HG02678 (cell line): Measurements from ENCODE around the gene ARRDC1.
"Not testable (repeated sequence)": the region's sequence is repeated elsewhere in the genome, so short reads cannot be mapped to it uniquely, and the experiment has no call there.

Experiments
- ATAC-seq: cut with Tn5 transposase; IDR thresholded peaks from one replicate; pipeline ENCODE4 v1.9.1; 2021; ENCODE audit warnings: mild to moderate bottlenecking, moderate library complexity; ENCODE audit not compliant: unreplicated experiment

The ARRDC1 gene

GRCh38 chr9:137611623-137612609 is 6.4 kb downstream of the ARRDC1 start:
- no peak for ATAC-seq

GRCh38 chr9:137612741-137613142 is 7.3 kb downstream of the ARRDC1 start:
- ATAC-seq, result no peak

- no peak for ATAC-seq
Measured at GRCh38 chr9:137613259-137613658, 7.8 kb downstream of the ARRDC1 start.

DNA sequence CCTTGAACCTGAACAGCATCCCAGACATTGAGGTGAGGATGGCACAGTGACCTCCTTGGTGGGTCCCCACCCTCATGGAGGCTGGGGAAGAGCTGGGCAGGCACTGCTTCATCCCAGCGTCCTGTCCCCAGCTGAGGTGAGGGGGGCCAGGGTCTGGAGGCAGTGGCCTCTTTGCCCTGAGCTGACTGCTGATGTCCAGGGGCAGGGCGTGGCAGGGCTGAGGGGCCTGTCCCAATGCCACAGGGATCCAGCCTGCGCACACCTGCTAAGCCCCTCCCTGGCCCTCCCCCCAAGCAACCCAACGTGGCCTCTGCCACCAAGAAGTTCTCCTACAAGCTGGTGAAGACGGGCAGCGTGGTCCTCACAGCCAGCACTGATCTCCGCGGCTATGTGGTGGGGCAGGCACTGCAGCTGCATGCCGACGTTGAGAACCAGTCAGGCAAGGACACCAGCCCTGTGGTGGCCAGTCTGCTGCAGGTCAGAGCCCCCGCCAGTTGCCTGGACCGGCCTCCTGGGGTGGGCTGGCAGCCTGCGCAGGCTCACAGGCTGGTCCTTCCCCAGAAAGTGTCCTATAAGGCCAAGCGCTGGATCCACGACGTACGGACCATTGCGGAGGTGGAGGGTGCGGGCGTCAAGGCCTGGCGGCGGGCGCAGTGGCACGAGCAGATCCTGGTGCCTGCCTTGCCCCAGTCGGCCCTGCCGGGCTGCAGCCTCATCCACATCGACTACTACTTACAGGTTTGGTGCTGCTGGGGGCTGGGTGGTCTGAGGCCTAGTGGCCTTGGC is 8.4 kb downstream of the ARRDC1 start:
- ATAC-seq, result no peak

DNA sequence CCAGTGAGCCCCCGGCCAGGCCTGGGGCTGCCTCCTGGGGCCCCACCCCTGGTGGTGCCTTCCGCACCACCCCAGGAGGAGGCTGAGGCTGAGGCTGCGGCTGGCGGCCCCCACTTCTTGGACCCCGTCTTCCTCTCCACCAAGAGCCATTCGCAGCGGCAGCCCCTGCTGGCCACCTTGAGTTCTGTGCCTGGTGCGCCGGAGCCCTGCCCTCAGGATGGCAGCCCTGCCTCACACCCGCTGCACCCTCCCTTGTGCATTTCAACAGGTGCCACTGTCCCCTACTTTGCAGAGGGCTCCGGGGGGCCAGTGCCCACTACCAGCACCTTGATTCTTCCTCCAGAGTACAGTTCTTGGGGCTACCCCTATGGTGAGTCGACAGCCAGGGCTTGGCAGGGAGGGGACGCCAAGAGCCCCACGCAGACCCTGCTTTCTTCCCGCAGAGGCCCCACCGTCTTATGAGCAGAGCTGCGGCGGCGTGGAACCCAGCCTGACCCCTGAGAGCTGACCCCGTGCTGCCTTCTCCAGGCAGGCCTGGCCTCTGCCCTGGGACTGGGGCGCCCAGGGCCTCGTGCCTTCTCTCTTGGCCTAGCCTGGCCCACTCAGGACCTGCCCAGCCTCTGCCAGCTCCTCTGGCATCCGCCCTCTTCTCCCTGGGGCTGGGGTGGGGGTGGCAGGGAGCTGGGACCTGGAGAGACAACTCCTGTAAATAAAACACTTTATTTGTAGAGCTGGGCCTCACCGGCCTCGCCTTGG is 9.3 kb downstream of the ARRDC1 start:
- ATAC-seq, result no peak

- no peak for ATAC-seq
Measured at GRCh38 chr9:137615387-137615871, 9.9 kb downstream of the ARRDC1 start.

GRCh38 chr9:137618105-137619067 is 12.9 kb downstream of the ARRDC1 start, which contains the start of gene EHMT1:
TSS of gene EHMT1 (plus strand) at chr9:137619005. CDS start at chr9:137619029, 24 bp downstream.
- ATAC-seq, result peak; percentile 81

DNA sequence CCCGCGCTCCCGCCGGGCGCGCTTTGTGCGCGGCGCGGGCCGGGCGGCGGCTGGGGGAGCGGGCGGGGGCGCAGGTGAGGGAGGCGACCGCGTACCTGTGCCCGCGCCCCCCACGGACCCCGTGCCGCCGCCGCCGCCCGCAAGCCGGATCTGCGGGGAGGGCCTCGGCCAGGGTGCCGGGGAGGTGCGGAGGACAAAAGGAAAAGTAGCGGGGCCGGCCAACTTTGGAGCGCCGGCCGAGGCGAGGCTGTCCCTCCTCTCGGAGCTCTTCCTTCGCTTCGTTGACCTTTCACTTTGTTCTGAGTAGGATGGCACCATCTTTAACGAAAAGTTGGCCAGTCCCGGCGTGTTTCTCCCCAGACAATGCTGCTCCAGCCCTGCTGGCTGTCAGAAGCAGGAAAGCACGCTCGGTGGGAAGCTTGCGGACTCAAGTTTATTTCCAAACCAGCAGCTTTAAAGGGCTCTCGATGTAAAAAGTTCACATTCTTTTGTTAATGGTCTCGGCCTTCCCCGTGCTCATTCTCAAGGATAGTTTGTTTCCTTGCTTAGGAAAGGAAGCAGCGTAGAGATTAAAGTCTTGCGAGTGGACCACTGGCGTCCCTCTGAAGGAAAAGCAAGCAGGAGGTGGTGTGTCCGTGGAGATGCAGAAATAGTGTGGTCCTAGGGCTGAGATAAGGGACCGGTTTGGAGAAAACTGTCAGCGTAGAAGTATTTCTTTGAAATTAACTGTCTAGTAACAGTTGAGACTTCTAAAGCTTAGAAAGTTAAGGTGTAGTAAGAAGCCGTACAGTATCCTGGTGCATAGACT is 14.0 kb downstream of the ARRDC1 start:
- peak; percentile 32 for ATAC-seq

DNA sequence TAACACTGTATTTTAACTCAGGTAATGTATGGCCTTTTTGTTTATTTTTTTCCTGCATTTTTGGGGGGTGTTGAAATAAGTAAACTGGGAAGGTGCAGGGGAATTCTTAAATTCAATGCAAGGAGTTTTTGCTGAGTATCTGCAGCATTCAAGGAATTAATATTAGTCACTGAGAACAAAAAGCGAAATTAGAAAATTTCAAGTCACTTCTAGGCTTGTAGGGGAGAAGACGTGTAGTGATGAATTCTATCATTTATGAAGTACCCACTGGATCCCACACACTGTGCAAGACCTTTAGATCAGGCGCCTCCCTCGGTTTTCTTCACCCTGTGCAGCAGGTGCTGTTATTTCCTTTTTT is 14.5 kb downstream of the ARRDC1 start:
- no peak for ATAC-seq

DNA sequence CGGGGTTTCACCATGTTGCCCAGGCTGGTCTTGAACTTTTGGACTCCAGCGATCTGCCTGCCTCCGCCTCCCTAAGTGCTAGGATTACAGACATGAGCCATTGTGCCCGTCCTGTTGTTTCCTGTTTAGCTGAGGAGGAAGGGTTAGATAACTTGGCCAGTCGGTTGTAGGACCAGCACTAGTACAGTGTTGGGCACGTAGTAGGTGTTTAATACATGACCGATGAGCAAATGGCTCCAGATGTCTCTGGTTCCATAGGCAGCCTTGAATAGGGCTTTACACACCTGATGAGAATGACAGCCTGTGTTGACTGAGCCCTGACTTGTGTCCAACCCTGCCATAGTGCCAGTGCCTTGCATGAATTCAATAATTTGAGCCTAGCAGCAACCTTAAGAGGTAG is 15.1 kb downstream of the ARRDC1 start:
- no peak for ATAC-seq

- ATAC-seq, result no peak
Measured at GRCh38 chr9:137621131-137621757, 15.8 kb downstream of the ARRDC1 start.

DNA sequence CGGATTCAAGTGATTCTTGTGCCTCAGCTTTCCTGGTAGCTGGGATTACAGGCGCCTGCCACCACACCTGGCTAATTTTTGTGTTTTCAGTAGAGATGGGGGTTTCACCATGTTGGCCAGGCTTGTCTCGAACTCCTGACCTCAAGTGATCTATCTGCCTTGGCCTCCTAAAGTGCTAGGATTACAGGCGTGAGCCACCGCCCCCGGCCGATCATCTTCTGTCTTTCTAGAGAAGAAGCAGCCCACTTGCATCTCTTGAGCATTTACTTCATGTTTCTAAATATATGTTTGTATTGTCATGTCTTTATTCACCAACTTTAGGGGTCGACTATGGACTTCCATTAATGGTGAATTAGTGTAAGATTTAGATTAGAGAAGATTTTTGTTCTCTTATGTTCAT is 16.7 kb downstream of the ARRDC1 start:
- not testable (repeated sequence) for ATAC-seq

GRCh38 chr9:137626464-137626863 is 21.0 kb downstream of the ARRDC1 start:
- no peak for ATAC-seq

DNA sequence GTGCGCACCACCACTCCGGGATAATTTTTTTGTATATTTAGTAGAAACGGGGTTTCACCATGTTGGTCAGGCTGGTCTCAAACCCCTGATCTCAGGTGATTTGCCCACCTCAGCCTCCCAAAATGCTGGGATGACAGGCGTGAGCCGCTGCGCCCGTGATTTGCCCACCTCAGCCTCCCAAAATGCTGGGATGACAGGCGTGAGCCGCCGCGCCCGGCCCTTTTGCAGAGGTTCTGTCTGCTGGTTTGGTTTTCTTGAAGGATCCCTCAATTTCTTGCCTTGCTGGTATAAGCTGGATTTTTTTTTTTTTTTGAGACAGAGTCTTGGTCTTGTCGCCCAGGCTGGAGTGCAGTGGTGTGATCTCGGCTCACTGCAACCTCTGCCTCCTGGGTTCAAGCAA is 21.9 kb downstream of the ARRDC1 start:
- ATAC-seq, result not testable (repeated sequence)

DNA sequence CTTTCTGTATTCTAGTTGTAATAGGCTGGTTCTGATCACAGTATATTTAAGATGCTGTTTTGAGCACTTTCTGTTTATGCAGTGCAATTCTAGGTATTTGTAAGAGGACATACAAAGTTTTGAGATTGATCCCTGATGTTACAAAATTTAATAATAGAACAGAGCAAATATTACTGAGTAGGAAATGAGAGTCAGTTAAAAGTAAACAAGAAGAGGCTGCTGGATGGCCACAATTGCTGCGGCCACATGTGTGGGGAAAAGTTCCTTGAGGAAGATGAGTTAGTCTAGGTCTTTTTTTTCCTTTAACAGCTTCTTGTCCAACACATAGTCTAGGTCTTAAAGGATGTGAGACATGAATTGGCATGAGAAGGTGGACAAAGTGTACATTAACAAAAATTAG is 24.6 kb downstream of the ARRDC1 start:
- ATAC-seq, result no peak

DNA sequence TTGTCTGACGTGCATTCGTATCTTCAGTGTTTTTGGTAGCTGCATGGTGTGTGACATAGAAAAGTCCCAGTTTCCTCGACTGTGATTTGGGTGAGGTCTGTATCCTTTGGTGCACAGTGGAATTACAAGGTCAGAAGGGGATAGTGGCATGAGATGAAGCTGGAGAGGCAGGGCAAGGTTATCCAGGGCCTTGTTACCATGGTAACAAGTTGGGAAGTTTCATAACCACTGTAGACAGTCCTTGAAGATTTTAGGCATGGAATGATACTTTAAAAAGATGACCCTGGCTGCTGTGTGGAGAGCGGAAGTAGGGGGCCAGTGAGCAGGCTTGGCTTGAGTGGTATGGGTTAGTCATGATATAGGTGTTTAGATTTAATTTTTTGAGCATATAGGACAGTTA is 25.2 kb downstream of the ARRDC1 start:
- no peak for ATAC-seq

GRCh38 chr9:137631345-137632229 is 26.1 kb downstream of the ARRDC1 start:
- ATAC-seq, result no peak
